HG02798 (cell line): Measurements from ENCODE around the gene TXNRD1.

ENCODE experiments used
- ATAC-seq: cut with Tn5 transposase; IDR thresholded peaks from one replicate; pipeline ENCODE4 v1.9.1; 2021; ENCODE audit warnings: mild to moderate bottlenecking; ENCODE audit not compliant: unreplicated experiment, poor library complexity

TXNRD1 gene

DNA sequence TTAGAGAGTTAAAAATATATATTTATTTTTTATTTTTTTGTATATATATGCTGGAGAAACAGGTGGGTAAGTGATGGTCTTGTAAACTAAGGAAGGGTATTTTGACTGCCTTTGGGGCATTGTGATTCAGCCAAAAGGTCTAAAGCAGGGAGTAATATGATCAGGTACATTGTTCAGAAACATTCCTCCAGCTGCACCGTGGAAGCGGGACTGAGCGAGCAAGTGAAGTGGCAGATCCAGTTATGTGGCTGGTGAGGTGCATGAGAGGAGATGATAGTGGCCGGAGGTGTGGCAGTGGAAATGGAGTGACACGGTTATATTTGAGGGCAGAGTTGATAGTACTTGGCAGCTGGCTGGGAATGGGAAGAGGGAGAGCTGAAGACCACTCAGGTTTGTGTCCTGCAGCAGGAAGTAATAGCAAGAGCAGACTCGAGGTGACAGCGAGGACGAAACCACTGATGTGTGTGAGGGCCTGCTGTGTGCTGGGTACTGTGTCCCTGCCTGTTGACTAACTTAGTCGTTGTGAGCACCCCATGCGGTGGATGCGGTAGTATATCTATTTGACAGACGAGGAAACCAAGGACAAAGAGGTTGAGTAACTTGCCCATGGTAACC lies 127.2 kb downstream of the TXNRD1 start:
- ATAC-seq, result no peak

DNA sequence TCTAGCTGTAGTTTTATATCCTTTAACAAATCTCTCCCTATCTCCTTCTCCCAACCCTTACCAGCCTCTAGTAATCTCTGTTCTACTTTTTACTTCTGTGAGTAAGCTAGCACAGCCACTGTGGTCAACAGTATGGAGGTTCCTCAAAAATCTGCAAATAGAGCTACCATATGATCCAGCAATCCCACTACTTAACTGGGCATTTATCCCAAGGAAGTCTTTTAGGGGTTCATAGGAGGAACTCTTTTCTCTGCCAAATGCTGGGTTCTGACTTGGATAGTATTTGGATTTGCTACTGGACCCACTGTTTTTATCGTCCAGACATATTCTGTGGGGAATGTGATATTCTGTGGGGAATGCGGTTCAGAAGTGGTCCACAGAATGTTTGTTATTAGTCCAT lies 129.1 kb downstream of the TXNRD1 start:
- ATAC-seq, result no peak

DNA sequence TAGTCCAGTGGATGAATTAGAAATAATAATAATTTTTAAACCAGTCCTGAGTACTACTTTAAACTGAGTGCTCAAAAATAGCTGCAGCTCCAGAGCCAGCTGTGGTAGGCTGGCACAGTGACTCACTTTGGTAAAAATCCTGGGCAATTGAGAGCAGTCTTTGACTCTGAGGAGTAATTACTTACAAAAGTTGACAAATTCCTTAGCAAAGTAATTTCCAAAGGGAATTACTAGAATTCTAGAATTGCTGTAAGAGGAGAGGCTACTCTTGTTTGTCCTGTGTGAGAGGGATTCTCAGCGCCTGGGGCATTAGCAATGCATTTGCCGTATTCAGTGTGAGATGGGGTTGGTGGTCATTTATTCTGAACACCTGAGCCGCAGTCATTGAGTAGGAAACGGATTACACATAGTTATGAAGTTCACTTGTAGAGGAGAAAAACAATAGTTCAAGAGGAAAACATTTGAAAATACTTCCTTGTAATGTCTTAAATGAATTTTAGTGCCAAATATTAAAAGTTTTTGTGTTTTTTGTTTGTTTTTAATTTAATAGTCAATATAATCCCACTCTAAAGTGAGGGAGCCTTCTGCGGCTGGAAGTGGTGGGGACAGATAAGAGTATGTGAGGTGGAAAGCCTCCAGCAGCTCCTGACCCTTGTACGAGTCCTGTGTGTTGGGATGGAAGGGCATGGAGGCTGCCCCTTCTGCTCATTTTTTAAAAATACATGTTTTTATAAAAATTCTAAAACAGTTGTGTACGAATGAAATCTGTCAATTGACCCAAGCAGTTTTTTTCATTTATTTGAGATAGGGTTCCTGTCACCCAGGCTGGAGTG lies 129.9 kb downstream of the TXNRD1 start:
- no peak for ATAC-seq

DNA sequence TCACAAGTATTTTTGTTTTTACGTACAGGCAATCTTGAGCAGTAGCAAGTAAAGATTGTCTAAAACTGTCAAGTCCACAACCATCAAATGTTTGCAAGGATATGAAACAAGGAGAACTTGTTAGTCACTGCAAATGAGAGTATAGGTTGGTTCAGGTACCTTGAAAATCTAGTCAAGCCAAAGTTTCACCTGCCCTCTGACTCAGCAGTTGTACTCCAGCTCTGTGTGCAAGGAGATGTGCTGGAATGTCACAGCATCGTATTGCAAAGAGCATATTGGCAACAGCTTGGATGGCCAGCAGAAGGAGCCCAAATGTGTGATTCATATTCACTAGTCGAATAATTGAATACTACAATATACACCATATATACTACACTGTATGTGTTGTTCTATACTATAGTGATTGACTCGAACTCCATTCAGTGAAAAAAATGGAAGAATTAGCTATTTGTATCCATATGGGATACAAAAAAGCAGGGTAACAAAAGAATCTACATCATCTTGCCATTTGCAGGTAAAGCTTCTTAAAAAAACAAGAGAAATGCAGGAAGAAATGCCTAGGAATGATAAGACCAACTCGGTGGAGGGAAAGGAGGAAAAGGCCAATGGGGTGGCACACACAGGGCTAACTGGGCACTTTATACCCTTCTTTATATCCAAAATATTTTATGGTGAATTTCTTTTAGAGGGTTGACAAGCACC lies 131.9 kb downstream of the TXNRD1 start:
- ATAC-seq, result no peak

DNA sequence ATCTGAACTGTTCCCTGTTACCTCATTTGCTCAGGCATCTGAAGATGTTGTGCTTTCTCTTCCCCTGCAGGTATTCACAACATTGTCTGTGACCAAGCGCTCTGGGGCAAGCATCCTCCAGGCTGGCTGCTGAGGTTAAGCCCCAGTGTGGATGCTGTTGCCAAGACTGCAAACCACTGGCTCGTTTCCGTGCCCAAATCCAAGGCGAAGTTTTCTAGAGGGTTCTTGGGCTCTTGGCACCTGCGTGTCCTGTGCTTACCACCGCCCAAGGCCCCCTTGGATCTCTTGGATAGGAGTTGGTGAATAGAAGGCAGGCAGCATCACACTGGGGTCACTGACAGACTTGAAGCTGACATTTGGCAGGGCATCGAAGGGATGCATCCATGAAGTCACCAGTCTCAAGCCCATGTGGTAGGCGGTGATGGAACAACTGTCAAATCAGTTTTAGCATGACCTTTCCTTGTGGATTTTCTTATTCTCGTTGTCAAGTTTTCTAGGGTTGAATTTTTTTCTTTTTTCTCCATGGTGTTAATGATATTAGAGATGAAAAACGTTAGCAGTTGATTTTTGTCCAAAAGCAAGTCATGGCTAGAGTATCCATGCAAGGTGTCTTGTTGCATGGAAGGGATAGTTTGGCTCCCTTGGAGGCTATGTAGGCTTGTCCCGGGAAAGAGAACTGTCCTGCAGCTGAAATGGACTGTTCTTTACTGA lies 132.9 kb downstream of the TXNRD1 start:
- ATAC-seq, result no peak

DNA sequence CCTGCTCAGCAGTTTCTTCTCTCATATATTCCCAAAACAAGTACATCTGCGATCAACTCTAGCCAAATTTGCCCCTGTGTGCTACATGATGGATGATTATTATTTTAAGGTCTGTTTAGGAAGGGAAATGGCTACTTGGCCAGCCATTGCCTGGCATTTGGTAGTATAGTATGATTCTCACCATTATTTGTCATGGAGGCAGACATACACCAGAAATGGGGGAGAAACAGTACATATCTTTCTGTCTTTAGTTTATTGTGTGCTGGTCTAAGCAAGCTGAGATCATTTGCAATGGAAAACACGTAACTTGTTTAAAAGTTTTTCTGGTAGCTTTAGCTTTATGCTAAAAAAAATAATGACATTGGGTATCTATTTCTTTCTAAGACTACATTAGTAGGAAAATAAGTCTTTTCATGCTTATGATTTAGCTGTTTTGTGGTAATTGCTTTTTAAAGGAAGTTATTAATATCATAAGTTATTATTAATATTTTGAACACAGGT lies 133.5 kb downstream of the TXNRD1 start:
- no peak for ATAC-seq

DNA sequence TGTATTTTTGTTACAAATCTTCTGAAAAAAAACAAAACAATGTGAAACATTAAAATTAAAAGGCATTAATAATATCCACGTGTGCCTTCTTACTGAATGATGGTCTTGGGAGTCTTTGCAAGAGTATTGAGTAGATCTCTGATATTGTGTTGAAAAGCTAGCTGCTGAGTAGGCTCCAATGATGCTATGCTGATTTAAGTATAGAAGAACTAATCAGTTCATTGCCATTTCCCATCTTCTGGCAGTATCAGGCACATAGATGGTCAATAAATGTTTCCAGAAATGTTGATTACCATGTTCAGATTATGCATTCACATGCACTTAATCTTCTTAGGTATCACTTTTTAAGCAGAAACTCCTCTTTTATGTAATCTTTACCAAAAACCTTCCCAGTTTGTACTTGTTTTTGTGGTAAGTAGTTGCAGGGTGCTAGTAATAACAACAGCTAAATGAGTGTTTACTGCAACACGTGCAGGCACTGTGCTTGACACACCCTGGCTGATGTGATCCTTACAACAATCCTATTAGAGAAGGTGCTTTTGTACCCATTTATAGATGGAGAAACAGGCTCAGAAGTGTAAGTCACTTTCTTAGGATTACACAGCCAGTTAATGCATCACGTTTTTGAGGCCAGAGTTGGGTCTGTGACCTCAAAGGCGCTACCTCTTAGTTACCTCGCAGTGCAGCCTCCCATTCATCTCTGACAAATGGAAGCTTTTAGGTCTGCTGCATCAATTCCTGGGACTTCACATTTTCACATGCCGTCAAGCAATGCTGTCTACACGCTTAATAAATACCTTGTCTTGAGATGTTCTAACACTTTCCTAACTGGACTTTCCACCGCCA lies 134.9 kb downstream of the TXNRD1 start:
- no peak for ATAC-seq

DNA sequence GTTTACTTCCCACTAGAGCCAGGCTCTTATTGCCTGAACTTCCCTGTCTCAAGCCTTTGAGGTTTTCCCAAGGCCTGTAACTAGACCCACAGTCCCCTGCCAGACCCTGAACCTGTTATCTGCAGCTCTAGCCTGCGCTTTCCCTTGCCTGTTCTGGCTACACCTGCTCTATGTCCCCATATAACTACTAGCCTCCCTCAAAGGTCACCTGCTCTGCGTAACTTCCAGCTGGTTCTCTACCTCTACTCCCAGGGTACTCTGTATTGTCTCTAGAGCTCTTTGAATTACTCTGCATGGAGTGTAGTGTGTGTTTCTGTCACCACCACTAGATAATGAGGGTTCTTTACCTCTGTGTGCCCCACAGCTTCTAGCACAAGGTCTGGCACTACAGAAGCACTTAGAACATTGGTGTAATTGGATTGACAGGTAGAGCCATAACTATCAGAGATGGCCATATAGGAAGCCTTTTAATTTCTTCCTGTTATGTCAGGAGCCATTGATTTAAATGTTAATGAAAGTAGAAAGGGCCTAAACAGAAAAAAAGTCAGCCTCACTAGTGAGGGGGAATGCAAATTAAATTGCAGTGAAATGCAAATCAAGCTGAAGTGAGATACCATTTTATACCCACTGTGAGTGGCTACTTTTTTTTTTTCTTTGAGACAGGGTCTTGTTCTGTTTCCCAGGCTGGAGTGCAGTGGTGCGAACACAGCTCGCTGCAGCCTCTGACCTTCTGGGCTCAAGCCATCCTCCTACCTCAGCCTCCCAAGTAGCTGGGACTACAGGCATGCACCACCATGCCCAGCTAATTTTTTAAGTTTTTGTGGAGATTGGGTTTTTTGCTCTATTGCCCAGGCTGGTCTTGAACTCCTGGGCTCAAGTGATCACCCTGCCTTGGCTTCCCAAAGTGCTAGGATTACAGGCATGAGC lies 135.7 kb downstream of the TXNRD1 start:
- ATAC-seq, result no peak

DNA sequence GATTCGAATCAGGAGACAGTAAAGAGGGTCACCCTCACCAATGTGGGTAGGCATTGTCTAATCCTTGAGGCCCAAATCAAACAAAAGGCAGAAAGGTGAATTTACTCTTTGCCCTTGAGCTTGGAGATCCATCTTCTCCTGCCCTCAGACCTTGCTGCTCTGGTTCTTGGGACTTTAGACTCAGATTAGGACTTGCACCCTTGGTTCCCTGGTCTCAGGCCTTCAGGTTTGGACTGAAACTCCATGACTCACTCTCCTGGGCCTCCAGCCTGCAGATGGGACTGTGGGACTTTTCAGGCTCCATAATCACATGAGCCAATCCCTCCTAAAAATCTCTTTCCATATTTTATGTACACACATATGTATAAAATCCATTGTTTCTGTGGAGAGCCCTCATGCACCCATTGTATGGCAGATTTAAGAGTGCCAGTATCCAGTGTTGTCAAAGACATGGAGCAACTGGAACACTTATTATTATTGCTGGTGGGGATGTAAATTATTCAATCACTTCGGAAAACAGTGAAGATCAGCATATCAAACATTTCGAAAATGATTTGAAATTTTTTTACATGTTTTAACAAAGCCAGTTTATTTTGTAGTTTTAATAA lies 136.6 kb downstream of the TXNRD1 start:
- no peak for ATAC-seq

DNA sequence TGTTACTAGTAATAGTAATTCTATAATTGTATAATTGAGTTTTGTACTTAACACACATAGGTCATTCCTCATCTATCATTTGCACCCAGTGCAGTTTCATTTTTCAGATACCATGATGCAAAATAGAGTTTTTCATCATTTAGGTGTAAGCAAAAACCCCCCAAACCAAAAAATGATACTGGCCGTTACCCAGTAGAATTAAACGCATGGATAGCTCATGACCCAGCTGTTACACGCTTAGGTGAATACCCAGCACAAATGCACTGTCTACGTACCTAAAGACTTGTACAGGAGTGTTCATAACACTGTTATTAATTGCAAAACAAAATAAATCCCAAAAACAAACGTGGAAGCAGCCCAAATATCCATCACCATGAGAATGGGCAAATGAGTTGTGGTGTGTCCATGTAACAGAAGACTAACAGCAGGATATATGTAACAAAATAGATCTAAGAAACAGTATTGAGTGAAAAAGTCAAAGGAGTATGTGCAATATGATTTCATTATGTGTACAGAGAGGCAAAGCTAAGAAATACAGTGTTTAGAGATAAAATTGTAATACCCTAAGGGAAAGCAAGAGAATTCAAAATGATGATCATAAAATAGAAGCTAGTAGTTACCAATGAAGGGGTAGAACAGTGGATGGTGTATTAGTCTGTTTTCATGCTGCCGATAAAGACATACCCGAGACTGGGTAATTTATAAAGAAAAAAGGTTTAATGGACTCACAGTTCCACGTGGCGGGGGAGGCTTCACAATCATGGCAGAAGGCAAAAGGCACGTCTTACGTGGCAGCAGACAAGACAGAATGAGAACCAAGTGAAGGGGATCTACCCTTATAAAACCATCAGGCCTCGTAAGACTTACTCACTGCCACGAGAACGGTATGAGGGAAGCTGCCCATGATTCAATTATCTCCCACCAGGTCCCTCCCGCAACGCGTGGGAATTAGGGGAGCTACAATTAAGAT lies 137.7 kb downstream of the TXNRD1 start:
- ATAC-seq, result no peak

DNA sequence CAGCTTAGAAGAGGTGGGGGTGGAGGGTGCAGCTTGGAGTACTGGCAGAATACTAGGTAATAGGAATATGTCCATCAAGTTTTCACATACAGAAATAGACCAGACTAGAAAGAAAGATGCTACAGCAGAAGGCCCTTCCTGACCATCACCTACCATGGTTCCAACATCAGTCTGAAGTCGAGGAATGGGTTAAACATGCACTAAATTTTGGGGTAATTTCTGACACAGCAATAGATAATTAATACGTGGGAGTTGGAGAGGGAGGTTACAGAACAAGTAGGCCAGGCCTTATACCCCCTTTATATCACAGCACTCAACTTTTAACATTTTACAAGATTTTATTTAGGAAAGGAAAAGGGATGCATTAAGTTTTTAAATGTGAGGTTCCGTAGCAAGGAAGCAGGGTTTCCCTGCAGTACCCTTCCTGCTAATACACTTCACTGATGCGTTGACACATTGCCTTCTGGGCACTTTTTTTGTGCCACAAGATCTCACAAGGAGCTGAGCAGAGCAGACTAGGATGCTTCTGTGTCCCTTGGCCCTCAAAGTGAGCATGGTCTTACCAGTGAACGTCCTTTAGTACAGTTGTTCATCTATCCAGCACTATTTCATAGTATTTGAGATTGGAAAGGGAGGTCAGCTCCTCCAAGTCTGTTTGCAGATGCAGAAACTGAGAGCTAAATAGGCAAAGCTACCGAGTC lies 138.7 kb downstream of the TXNRD1 start:
- ATAC-seq, result no peak

DNA sequence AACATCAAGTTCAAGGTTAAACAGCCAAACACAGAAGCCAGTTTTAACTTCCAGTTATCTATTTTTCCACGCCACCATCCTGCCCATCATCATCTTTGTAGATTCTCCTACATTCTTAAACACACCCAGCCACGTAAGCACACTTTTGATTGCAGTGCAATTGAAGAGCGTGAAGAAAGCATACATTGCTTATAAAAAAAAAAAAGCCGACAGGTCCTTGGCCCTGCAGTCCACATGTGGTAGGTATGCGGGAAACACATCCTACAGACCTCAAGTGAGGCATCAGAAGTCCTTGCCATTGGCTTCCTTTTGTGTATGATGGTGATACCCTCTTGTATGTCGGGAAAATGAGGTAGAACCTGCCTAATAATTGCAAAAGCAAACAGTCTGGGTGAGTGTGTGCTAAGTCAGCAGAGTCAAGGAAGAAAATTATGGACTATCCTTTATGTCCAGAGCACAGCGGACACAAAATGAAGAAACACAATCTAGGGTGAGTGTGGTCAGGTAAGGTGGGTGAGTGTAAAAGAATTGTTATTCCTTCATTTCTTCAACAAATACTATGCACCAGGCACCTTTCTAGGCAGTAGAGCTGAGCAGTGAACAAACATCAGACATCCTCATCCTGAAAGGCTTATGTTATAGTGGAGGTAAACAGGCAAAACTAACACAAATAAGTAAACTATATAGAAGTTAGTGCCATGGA lies 139.4 kb downstream of the TXNRD1 start:
- ATAC-seq, result no peak

DNA sequence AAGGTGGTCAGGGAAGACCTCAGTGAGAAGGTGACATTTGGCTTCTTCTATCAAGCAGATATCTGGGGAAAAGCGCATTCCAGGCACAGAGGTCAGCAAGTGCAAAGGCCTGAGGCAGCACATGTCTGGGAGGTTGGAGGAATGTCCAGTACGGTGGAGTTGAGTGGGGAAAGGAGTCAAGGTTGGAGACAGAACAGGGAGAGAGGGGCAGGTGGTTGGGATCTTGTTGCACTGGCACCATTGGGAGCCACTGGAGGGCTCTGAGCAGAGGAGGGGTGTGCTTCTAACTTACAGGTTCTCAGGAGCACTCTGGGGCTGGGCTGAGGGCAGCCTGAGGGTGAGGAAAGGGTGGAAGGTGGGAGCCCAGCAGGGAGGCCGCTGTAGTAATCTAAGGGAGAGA lies 140.1 kb downstream of the TXNRD1 start:
- ATAC-seq, result no peak

DNA sequence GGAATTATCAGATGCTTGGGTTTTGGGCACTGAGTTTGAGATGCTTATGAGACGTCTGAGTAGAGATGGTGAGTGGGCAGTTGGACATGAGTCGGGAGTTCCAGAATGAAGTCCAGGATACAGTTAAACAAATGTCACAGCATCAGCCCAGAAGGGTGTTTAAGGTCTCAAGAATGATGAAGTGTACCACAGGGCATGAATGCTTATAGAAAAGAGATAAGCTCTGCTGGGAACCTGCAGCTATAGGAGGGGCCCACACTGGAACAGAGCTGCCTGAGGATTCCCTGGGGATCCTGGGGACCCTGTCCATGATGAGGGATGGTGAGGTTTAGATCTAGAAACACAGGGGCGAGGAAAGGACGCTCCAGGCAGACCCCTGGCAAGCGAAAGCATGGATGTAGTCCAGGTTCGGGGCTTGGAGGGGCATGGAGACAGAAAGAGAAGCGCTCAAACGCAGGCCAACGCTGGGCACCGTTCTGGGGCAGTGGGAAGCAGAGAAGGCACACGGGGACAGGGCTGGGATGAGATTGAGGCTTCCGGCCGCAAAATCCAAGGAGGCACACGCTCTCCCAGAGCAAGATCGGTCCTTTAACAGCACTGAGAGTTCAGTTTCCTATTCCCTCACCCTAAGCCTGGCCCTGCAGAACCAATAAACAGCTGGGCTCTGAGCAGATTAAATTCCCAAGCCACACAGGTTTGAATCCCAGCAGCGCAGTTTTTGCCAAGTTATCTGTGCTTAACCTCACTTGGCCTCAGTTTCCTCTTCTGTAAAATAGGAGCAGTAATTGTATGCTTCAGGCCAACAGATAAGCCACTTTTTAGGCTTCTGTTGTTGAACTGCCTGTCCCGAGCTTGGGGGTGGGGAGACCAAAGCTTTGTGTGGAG lies 140.9 kb downstream of the TXNRD1 start:
- no peak for ATAC-seq

DNA sequence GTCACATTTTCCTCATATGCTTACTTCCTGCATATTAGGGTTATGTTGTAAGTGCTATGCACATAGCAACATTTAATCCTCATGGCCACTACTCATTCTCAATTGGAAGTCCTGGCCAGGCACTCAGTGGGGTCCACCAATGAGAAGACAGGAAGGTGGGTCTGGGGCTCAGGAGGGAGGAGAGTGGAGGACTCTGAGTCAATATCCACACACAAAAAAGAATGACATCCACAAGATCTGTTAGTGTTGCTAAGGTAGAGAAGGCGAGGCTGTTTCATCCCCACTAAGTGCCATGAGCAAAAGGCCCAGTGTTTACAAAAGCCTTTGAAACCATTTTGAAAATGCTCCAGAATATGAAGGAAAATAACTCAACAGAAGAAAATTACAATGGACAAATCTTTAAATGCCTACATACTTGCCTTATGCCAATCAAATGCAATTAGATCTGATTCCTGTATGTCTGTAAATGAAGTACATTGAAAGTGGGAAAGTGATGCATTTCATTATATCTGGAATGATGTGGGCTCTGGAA lies 141.9 kb downstream of the TXNRD1 start:
- ATAC-seq, result no peak
